IPS DF 4.7 (cell line): ENCODE results near the gene DPCD.

Source experiments
- DNase-seq: peaks from one replicate; pipeline ENCODE4 v3.0.0-alpha.2; 2013; ENCODE audit warnings: low spot score; ENCODE audit errors: extremely low read depth

DPCD gene

GRCh38 chr10:101653536-101653935, 65.4 kb downstream of the DPCD start:
- no peak for DNase-seq

- no peak for DNase-seq
Observed at GRCh38 chr10:101655570-101655969, 67.4 kb downstream of the DPCD start.

GRCh38 chr10:101656890-101657289, 68.8 kb downstream of the DPCD start:
- no peak for DNase-seq

GRCh38 chr10:101658975-101659374, 70.9 kb downstream of the DPCD start:
- no peak for DNase-seq
